ENCODE measurements around the gene EPHB6. TPM values are rescaled to one million over a fixed set of nuclear protein-coding genes. Genes with fewer than 3 reads are reported as not detected.

EPHB6 gene
- total RNA-seq, 1 donor from 2014 or later = 15.7 TPM

DNA sequence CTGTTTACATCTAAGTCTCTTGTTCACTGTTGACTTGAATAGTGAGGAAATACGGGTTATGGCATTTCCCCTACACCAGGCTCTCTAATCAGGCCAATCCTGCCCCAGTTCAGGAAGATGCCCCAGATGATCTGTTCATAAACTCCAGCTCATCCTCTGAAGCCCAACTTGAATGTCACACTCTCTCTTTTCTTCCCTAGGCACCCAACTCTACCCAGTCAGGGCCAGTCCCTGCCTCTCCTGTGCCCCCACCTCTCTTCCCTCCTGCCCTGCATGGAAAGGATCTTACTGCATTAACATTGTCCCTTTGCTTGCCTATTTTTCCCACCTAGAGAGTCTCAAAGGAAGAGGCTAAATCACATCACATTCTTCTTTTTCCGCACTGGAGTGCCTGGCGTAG, 41.3 kb downstream of the EPHB6 start:
- H3K36me3 ChIP-seq (ENCODE audit: insufficient read depth, low read length) = no peaks in the 10 kb centered on the region
- H3K27me3 ChIP-seq (ENCODE audit: insufficient read depth, low read length) = peaks cover 3% of the 10 kb centered on the region
- no peaks in the 10 kb centered on the region for H3K4me1 ChIP-seq (ENCODE audit: insufficient read depth, low read length)
- no peaks in the 10 kb centered on the region for H4K20me1 ChIP-seq (ENCODE audit: insufficient read depth, low read length)
- Mint-ChIP-seq H3K27ac (ENCODE audit: unreplicated experiment) (no peak overlapping the region), H3K4me1 (ENCODE audit: low read depth, unreplicated experiment) (no peaks in the 10 kb centered on the region), H3K36me3 (ENCODE audit: low read depth, unreplicated experiment) (peaks cover under 1% of the 10 kb centered on the region), H3K4me3 (ENCODE audit: unreplicated experiment) (no peak overlapping the region), H3K9me3 (ENCODE audit: unreplicated experiment) (no peaks in the 10 kb centered on the region), H3K27me3 (ENCODE audit: low read depth, unreplicated experiment) (peaks cover 44% of the 10 kb centered on the region)
- no peaks in the 10 kb centered on the region for H3K9me3 ChIP-seq (ENCODE audit: insufficient read depth, low read depth, low read length)
- no peaks in the 10 kb centered on the region for H3K79me2 ChIP-seq (ENCODE audit: insufficient read depth, low read length)
- H3K9ac ChIP-seq (ENCODE audit: low read length) = no peak overlapping the region
- DNase-seq (ENCODE audit: low read depth) (no peak), FAIRE-seq (no peak)
- H3K4me3 ChIP-seq (ENCODE audit: insufficient read depth, low read depth, low read length) = no peak overlapping the region
- H3K27ac ChIP-seq (ENCODE audit: low read depth, low read length) = no peak overlapping the region
- TF ChIP-seq EZH2 (IDR thresholded peaks at IDR 0.05; ENCODE audit: insufficient read depth, low read length) (no peak), CTCF (IDR thresholded peaks at IDR 0.05; ENCODE audit: insufficient read depth, low read depth, low read length) (no peak)
- no peak overlapping the region for H3K4me2 ChIP-seq (ENCODE audit: low read length)
- no peak overlapping the region for H2AFZ ChIP-seq (ENCODE audit: low read depth, low read length)

- H3K79me2 ChIP-seq (ENCODE audit: insufficient read depth, low read length) = no peaks in the 10 kb centered on the region
- H3K27me3 ChIP-seq (ENCODE audit: insufficient read depth, low read length) = peaks cover 3% of the 10 kb centered on the region
- H3K4me1 ChIP-seq (ENCODE audit: insufficient read depth, low read length) = no peaks in the 10 kb centered on the region
- no peak for DNase-seq (ENCODE audit: low read depth)
- H2AFZ ChIP-seq (ENCODE audit: low read depth, low read length) = no peak overlapping the region
- Mint-ChIP-seq H3K27ac (ENCODE audit: unreplicated experiment) (no peak overlapping the region), H3K4me1 (ENCODE audit: low read depth, unreplicated experiment) (no peaks in the 10 kb centered on the region), H3K27me3 (ENCODE audit: low read depth, unreplicated experiment) (peaks cover 46% of the 10 kb centered on the region), H3K9me3 (ENCODE audit: unreplicated experiment) (peaks cover 1% of the 10 kb centered on the region), H3K4me3 (ENCODE audit: unreplicated experiment) (no peak overlapping the region), H3K36me3 (ENCODE audit: low read depth, unreplicated experiment) (peaks cover 4% of the 10 kb centered on the region)
- H3K36me3 ChIP-seq (ENCODE audit: insufficient read depth, low read length) = no peaks in the 10 kb centered on the region
- H3K9me3 ChIP-seq (ENCODE audit: insufficient read depth, low read depth, low read length) = no peaks in the 10 kb centered on the region
- H3K9ac ChIP-seq (ENCODE audit: low read length) = no peak overlapping the region
- H3K4me2 ChIP-seq (ENCODE audit: low read length) = no peak overlapping the region
- TF ChIP-seq CTCF (IDR thresholded peaks at IDR 0.05; ENCODE audit: insufficient read depth, low read depth, low read length) = no peak
- no peak for TF ChIP-seq EZH2 (IDR thresholded peaks at IDR 0.05; ENCODE audit: insufficient read depth, low read length)
- no peaks in the 10 kb centered on the region for H4K20me1 ChIP-seq (ENCODE audit: insufficient read depth, low read length)
- FAIRE-seq = no peak
- H3K27ac ChIP-seq (ENCODE audit: low read depth, low read length) = no peak overlapping the region
- no peak overlapping the region for H3K4me3 ChIP-seq (ENCODE audit: insufficient read depth, low read depth, low read length)
Observed at GRCh38 chr7:142896741-142897379, 42.0 kb downstream of the EPHB6 start.

DNA sequence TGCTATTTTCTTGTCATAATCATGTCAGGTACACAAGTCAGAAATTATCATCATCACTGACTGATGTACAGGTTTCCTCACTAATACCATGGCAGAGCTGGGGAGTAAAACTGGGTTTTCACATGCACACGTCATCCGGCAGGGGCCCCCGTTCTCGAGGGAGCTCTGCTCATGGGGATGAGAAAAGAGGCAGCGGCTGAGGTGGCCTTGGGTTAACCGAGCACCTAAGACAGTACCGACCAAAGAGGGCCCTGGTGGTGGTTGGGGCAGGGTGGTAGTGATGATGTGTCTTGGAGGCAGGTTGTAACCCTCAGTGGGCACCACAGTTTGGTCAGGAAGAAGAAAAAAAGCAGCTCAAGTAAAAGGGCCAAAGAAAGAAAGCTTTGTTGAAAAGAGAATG, 42.8 kb downstream of the EPHB6 start:
- Histone ChIP-seq H3K79me2 (ENCODE audit: insufficient read depth, low read length) (no peaks in the 10 kb centered on the region), H3K9me3 (ENCODE audit: insufficient read depth, low read depth, low read length) (no peaks in the 10 kb centered on the region), H3K27ac (ENCODE audit: low read depth, low read length) (no peak overlapping the region), H2AFZ (ENCODE audit: low read depth, low read length) (no peak overlapping the region), H3K4me1 (ENCODE audit: insufficient read depth, low read length) (no peaks in the 10 kb centered on the region), H3K9ac (ENCODE audit: low read length) (no peak overlapping the region), H3K4me3 (ENCODE audit: insufficient read depth, low read depth, low read length) (no peak overlapping the region), H3K27me3 (ENCODE audit: insufficient read depth, low read length) (peaks cover 3% of the 10 kb centered on the region), H3K4me2 (ENCODE audit: low read length) (no peak overlapping the region), H4K20me1 (ENCODE audit: insufficient read depth, low read length) (no peaks in the 10 kb centered on the region), H3K36me3 (ENCODE audit: insufficient read depth, low read length) (no peaks in the 10 kb centered on the region)
- Mint-ChIP-seq H3K36me3 (ENCODE audit: low read depth, unreplicated experiment) (peaks cover 4% of the 10 kb centered on the region), H3K4me1 (ENCODE audit: low read depth, unreplicated experiment) (no peaks in the 10 kb centered on the region), H3K27ac (ENCODE audit: unreplicated experiment) (no peak overlapping the region), H3K9me3 (ENCODE audit: unreplicated experiment) (peaks cover 6% of the 10 kb centered on the region), H3K4me3 (ENCODE audit: unreplicated experiment) (no peak overlapping the region), H3K27me3 (ENCODE audit: low read depth, unreplicated experiment) (peaks cover 43% of the 10 kb centered on the region)
- DNase-seq (ENCODE audit: low read depth) = no peak
- TF ChIP-seq CTCF (IDR thresholded peaks at IDR 0.05; ENCODE audit: insufficient read depth, low read depth, low read length) (no peak), EZH2 (IDR thresholded peaks at IDR 0.05; ENCODE audit: insufficient read depth, low read length) (no peak)
- FAIRE-seq = no peak
